GM12873 (cell line): Measurements from ENCODE around the gene NEURL4.
A peak's percentile ranks its signal among the peaks of the same experiment; 100 is the strongest.

Experiments used
- CTCF ChIP-seq: IDR thresholded peaks from 2 replicates; pipeline ENCODE4 v1.5.1; 2012; ENCODE audit warnings: low read depth, mild to moderate bottlenecking, moderate library complexity, low read length, control low read depth; ENCODE audit not compliant: insufficient read depth; ENCODE audit errors: missing control alignments

The NEURL4 gene

GRCh38 chr17:7324438-7324779 is 4.7 kb downstream of the NEURL4 start:
- no peak for TF ChIP-seq CTCF

DNA sequence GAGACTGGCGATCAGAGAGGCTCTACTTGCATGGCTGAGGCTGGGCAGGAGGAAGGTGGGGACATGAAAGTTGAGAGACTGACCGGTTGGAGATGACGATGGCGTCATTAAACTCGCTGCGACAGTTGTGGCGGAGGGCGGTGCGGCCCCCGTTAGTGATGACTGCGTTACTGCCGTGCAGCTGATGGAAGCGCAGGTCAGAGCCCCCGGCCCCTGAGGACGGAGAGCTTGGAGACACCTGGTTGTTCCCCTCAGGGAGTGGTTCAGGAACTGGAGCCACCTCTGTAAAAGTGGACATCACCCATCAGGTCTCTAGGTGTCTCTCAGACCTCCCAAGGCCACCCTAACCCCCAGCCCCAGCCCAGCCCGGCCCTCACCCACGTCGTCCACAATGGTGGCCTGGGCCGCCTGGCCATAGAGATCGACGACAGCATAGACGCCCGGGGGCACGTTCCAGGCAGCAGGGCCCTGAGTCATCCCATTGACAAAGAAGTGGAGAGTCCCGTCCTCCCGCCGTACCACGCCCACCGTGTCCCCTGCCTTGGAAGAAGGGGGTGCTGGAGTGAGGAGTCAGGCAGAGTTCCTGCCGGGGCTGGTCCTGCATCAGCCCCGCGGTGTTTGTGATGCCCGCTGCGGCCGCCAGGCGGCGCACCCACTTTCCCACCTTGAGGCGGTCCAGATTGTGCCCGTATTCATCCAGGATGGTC is 5.3 kb downstream of the NEURL4 start:
- TF ChIP-seq CTCF = peak; percentile 97

- no peak for TF ChIP-seq CTCF
Measured at GRCh38 chr17:7322520-7323194, 6.5 kb downstream of the NEURL4 start.

DNA sequence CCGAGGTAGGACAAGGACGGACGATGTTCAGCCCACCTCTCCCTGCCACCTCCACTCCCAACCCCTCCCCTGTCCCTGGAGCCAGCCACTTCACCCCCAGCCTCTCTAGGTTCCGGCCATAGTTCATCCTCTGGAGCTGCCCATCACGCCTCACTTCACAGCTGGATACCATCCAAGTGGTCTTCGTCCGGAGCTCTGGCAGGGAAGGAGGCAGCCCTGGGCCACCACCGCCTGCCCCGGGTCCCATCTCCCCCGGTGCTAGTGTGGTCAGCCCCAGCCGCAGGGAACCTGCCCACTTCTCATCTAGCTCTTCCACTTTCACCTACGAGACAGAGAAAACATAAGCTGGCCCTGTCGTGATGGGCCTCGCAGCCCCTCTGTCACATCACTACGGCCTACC is 7.7 kb downstream of the NEURL4 start:
- no peak for TF ChIP-seq CTCF

DNA sequence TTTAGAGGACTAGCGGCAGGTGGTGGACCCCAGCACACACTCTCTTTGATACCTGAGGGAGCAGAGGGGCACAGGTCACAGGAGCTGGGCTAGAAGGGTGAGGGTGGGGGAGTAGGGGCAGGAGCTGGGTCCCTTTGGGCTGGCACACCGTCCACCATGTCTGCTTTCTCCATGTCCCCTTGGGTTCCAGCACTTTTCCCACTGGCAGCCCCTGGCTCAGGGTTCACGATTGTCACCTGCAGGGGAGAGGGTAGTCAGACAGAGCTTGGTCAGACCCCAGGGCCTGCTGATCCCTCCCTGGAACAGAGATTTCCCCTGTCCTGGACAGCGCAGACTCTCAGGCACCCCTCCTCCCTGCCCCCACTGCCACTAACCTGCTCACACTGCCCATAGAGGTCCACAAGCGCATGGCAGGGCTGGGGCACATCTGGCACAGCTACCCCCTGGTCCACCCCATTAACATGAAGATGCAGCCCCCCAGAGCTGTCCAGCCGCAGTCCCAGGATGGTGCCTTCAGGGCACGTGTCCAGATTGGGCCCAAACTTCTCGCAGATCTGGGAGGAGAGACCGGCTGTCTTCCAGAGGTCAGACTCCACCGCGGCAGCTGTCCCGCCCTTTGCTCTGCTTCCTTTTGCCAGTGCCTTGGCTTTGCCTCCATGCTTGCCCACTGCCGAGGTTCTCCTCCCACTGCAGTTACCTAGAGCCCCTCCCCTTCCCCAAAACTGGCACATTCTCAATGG is 10.8 kb downstream of the NEURL4 start:
- no peak for TF ChIP-seq CTCF

- TF ChIP-seq CTCF = no peak
Measured at GRCh38 chr17:7317161-7317803, 11.9 kb downstream of the NEURL4 start.
